K562 (cell line): Measurements from ENCODE around the gene LCP2. TPM values are rescaled to one million over a fixed set of nuclear protein-coding genes. Genes with fewer than 3 reads are reported as not detected.

Experiments used
- KLF16 ChIP-seq: IDR thresholded peaks from 2 replicates; pipeline ENCODE4 v1.6.1; 2016; ENCODE audit warnings: antibody characterized with exemption
- POLR2B ChIP-seq: fragments of 450-650 bp; IDR thresholded peaks from 2 replicates; pipeline ENCODE4 v1.6.1; 2018; ENCODE audit warnings: low read depth; ENCODE audit not compliant: partially characterized antibody
- TCF3 ChIP-seq: sonication (generic); formaldehyde crosslinking; IDR thresholded peaks from 2 replicates; pipeline ENCODE4 v1.4.0; 2020; ENCODE audit warnings: mild to moderate bottlenecking, missing genetic modification reagents
- TCF7 ChIP-seq: sonication (generic); IDR thresholded peaks from 2 replicates; pipeline ENCODE4 v1.6.1; 2016; ENCODE audit warnings: antibody characterized with exemption, borderline replicate concordance
- ZNF830 ChIP-seq: fragments of 250-450 bp; sonication (Bioruptor Pico); IDR thresholded peaks from 2 replicates; pipeline ENCODE4 v1.5.0; 2021; ENCODE audit warnings: mild to moderate bottlenecking
- polyA plus RNA-seq, 8 experiments: library from polyadenylated mRNA; depleted of rRNA in 4 of 8; stranded (reverse) in 5 of 8; unstranded in 3 of 8; fragments of >200 nt; fragmentation: Nextera tagmentation in 2 of 8; fragmentation: Illumina TruSeq in 1 of 8; extraction: Ambion mirVana in 2 of 8; extraction: Trizol in 1 of 8; gene quantifications; 2 replicates each; pipeline versions ENCODE4 v1.2.1 to v1.2.3, GENCODE V29; 2011 to 2014; ENCODE audit warnings: inconsistent platforms in 1 of 8, missing spikeins in 1 of 8
- total RNA-seq, 7 experiments: library from RNA; depleted of rRNA in 6 of 7; stranded (reverse); fragments of >200 nt in 6 of 7; fragmentation: Illumina TruSeq in 2 of 7; extraction: Trizol in 2 of 7; gene quantifications; 2 replicates each; pipeline versions ENCODE4 v1.2.1 to v1.2.3, GENCODE V29; 2011 to 2021; ENCODE audit warnings: low replicate concordance in 1 of 7
- TF ChIP-seq, protein P1 (sequence below): sonication (generic); formaldehyde crosslinking; IDR thresholded peaks from 2 replicates; pipeline ENCODE4 v1.8.0; 2022; ENCODE audit warnings: mild to moderate bottlenecking, missing genetic modification reagents, borderline replicate concordance
- TF ChIP-seq, protein P2 (sequence below): fragments of 450-650 bp; formaldehyde crosslinking; IDR thresholded peaks from 2 replicates; pipeline ENCODE4 v1.4.0; 2020; ENCODE audit warnings: mild to moderate bottlenecking, mixed read lengths

Gene LCP2
- total and polyA plus RNA-seq, 9 of the 15 experiments (the other 6 are each of a cell fraction or from before 2014, with no cell fraction given), result 4.0 to 31.3 (median 14.6) TPM

DNA sequence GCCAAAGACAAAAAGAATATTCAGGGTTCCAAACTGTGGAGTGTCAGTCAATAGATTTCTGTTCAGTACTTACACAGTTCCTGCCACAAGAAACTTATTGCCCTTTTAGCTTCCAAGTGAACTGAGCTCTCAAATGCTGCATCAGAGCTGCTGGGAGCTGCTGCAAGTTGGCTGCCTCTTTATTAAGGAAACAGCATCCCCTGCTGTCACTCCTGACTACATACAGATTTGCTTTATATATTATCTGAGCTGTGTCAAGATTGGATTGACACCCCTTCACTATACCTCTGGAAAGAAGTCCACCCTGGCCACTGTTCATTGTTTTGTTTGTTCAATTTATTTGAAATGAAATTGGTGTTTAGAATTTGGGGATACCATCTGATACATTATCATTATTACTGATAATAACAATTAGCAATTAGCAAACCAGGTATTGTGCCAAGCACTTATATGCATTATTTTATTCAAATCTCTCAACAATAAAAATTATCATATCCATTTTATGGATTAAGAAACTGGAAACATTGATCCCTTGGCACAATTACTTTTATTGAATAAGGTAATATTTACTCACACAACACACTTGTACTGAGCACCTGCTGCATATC, 81.2 kb downstream of the LCP2 start (continued):
- TF ChIP-seq, protein P1, sequence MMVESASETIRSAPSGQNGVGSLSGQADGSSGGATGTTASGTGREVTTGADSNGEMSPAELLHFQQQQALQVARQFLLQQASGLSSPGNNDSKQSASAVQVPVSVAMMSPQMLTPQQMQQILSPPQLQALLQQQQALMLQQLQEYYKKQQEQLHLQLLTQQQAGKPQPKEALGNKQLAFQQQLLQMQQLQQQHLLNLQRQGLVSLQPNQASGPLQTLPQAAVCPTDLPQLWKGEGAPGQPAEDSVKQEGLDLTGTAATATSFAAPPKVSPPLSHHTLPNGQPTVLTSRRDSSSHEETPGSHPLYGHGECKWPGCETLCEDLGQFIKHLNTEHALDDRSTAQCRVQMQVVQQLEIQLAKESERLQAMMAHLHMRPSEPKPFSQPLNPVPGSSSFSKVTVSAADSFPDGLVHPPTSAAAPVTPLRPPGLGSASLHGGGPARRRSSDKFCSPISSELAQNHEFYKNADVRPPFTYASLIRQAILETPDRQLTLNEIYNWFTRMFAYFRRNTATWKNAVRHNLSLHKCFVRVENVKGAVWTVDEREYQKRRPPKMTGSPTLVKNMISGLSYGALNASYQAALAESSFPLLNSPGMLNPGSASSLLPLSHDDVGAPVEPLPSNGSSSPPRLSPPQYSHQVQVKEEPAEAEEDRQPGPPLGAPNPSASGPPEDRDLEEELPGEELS (CRISPR knock-in tag), result no peak
- TF ChIP-seq POLR2B (no peak), TCF3 (CRISPR knock-in tag) (no peak), KLF16 (0 out of 2 replicates have a peak, but pooled peaks have one; percentile 25), ZNF830 (CRISPR knock-in tag) (no peak), TCF7 (no peak)
- TF ChIP-seq, protein P2, sequence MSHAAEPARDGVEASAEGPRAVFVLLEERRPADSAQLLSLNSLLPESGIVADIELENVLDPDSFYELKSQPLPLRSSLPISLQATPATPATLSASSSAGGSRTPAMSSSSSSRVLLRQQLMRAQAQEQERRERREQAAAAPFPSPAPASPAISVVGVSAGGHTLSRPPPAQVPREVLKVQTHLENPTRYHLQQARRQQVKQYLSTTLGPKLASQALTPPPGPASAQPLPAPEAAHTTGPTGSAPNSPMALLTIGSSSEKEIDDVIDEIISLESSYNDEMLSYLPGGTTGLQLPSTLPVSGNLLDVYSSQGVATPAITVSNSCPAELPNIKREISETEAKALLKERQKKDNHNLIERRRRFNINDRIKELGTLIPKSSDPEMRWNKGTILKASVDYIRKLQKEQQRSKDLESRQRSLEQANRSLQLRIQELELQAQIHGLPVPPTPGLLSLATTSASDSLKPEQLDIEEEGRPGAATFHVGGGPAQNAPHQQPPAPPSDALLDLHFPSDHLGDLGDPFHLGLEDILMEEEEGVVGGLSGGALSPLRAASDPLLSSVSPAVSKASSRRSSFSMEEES (CRISPR knock-in tag), result no peak
- TF ChIP-seq, all 486 proteins: peak for 7
